Karpas-422 (cell line): ENCODE measurements around the gene MAMDC4. TPM values are rescaled to one million over a fixed set of nuclear protein-coding genes. Genes with fewer than 3 reads are reported as not detected.
"Not testable (repeated sequence)": the region's sequence is repeated elsewhere in the genome, so short reads cannot be mapped to it uniquely, and the experiment has no call there.

Experiments used
- DNase-seq: peaks from one replicate; pipeline ENCODE4 v3.0.0-alpha.2; 2015
- H2AFZ ChIP-seq: fragments of 200-600 bp; sonication (generic); 2 replicates; pipeline ENCODE4 v1.6.1; 2014; ENCODE audit warnings: antibody characterized with exemption, low read length, mixed read lengths
- H3K27ac ChIP-seq: fragments of 200-600 bp; sonication (generic); 2 replicates; pipeline ENCODE4 v1.5.1; 2014; ENCODE audit warnings: mild to moderate bottlenecking, low read length, moderate library complexity
- H3K27me3 ChIP-seq: fragments of 200-600 bp; sonication (generic); 2 replicates; pipeline ENCODE4 v1.6.1; 2014; ENCODE audit warnings: low read length, mixed read lengths
- H3K36me3 ChIP-seq: fragments of 200-600 bp; sonication (generic); 2 replicates; pipeline ENCODE4 v1.6.1; 2014; ENCODE audit warnings: low read length, mixed read lengths; ENCODE audit not compliant: insufficient read depth
- H3K4me1 ChIP-seq: fragments of 200-600 bp; sonication (generic); 2 replicates; pipeline ENCODE4 v1.6.1; 2014; ENCODE audit warnings: mild to moderate bottlenecking, low read length, mixed read lengths
- H3K4me2 ChIP-seq: fragments of 200-600 bp; sonication (generic); 2 replicates; pipeline ENCODE4 v1.6.1; 2014; ENCODE audit warnings: low read length, low read depth, mild to moderate bottlenecking; ENCODE audit not compliant: poor library complexity, severe bottlenecking
- H3K4me3 ChIP-seq: fragments of 200-600 bp; sonication (generic); 2 replicates; pipeline ENCODE4 v1.5.1; 2014; ENCODE audit warnings: mild to moderate bottlenecking, antibody characterized with exemption, low read length, mixed read lengths
- H3K79me2 ChIP-seq: fragments of 200-600 bp; sonication (generic); 2 replicates; pipeline ENCODE4 v1.6.1; 2014; ENCODE audit warnings: mild to moderate bottlenecking, low read length, mixed read lengths
- H3K9ac ChIP-seq: fragments of 200-600 bp; sonication (generic); 2 replicates; pipeline ENCODE4 v1.6.0; 2014; ENCODE audit warnings: low read length
- H3K9me2 ChIP-seq: fragments of 200-600 bp; sonication (generic), shearing (Covaris generic); replicated peaks from 2 replicates; pipeline ENCODE4 v1.6.0; 2014; ENCODE audit warnings: mild to moderate bottlenecking, low read length, moderate library complexity; ENCODE audit not compliant: insufficient read depth
- H3K9me3 ChIP-seq: fragments of 300-700, 200-600 bp; sonication (generic); 2 replicates; pipeline ENCODE4 v1.6.1; 2014; ENCODE audit warnings: low read length, mixed read lengths
- H4K20me1 ChIP-seq: fragments of 200-600 bp; sonication (generic); 2 replicates; pipeline ENCODE4 v1.6.1; 2014; ENCODE audit warnings: mild to moderate bottlenecking, antibody characterized with exemption, low read length, low read depth; ENCODE audit not compliant: insufficient read depth
- total RNA-seq: library from RNA; depleted of rRNA; stranded (reverse); fragments of >200 nt; shearing (Covaris generic); gene quantifications from 2 replicates; pipeline ENCODE4 v1.2.3, GENCODE V29; 2014; ENCODE audit warnings: low replicate concordance

Gene MAMDC4
- total RNA-seq, 1 experiment from 2014 or later, result 7.9 TPM

DNA sequence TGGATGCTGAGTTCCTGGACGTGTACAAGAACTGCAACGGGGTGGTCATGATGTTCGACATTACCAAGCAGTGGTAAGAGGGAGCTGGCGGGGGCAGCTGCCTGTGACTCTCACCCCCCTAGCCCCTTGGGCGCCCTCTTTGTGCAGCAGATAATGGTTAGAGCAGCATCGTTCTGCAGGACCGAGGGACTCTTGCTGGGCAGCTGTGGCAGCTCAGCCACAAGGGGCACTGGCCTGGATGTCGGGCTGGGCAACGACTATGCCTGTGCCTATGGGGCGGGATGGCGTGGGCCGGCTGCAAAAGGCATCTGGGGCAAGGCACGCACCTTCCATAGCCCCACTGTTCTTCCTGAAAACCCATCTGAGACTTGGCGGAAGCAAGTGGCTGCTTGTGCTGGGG is 22.7 kb upstream of the MAMDC4 start:
- Histone ChIP-seq H3K4me3 (no peak overlapping the region), H4K20me1 (no peaks in the 10 kb centered on the region), H3K27ac (no peak overlapping the region), H3K27me3 (no peaks in the 10 kb centered on the region), H3K36me3 (no peaks in the 10 kb centered on the region), H3K4me2 (no peak overlapping the region), H3K9me3 (no peaks in the 10 kb centered on the region), H3K79me2 (no peaks in the 10 kb centered on the region), H3K4me1 (no peaks in the 10 kb centered on the region), H2AFZ (no peak overlapping the region), H3K9me2 (no peaks in the 10 kb centered on the region), H3K9ac (no peak overlapping the region)
- no peak for DNase-seq

DNA sequence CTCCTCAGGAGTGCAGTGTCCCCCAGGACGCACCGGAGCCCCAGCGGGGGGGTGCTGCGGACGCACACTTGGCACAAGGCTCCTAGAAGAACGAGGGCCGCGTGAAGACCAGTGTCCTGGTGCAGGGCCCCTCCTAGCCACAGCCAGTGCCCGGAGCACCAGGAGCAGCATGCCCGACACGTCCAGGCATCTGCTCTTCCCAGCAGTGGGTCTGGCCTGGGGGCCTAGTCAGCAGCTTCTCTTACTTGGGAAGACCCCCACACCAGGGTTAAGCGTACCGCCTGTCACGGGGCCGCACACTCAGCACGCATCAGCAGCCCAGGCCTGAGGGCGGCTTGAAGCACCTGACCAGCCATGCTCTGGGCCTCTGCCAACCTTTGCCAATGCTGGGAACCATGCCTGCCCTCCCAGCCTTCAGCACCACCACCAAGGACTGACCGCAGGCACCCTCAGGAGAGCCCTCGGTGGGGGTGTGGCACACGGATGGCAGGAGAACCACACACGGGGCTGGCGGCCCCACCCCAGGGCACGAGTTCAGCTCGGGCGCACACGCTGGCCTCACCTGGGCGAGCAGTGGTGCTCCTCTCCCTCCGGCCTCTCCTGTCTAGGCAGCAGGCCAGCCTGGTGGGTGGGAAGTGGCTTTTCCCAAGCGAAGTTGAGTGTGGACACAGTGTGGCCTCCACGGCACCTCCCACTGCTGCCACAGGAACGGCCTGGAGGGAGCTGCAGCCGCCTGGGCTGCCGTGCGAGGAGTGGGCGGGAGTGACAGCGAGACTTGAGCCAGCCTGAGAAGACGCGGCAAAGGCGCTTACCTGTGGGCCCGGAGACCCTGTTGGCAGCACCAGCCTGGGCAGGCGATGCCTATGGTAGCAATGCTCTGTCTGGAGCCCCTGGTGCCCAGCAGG is 21.9 kb upstream of the MAMDC4 start:
- no peaks in the 10 kb centered on the region for H3K27me3 ChIP-seq
- no peak overlapping the region for H3K4me3 ChIP-seq
- no peak overlapping the region for H3K27ac ChIP-seq
- no peaks in the 10 kb centered on the region for H3K36me3 ChIP-seq
- no peak for DNase-seq
- no peak overlapping the region for H3K4me2 ChIP-seq
- no peaks in the 10 kb centered on the region for H3K4me1 ChIP-seq
- no peaks in the 10 kb centered on the region for H3K9me3 ChIP-seq
- H3K9me2 ChIP-seq, result no peaks in the 10 kb centered on the region
- no peak overlapping the region for H2AFZ ChIP-seq
- no peaks in the 10 kb centered on the region for H4K20me1 ChIP-seq
- H3K79me2 ChIP-seq, result no peaks in the 10 kb centered on the region
- no peak overlapping the region for H3K9ac ChIP-seq

DNA sequence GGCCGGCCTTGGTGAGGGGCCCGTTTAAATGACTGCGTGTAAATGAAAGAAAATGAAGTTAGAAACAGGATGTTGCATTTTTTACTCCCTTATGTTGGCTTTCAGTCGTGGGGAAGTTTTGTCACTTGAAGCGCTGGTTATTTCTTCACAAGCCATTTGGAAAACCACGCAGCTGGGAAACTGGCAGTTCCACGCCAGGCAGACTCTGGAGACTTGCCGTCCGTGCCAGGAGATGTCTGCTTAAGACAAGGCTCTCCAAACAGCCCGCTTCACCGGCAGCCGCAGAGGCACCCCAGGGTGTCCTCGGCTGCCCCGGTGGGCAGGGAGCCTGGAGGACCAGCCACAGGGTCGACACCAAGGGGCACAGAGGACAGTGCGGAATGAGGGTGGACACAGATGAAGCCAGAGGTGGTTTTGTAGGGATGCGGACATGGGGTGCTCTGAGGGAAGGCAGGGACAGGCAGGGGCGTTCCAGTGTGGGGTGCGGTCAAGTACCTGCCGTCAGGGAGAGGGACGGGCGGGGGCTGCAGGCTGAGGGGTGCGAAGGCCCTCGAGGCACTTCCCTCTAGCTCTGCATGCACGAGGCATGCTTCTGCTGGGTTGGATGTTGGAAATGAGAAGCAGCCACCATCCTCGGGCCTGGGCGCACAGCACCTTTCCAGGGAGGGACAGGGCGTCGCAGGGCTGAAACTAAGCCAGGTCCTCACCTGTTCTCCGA is 21.0 kb upstream of the MAMDC4 start:
- H3K36me3 ChIP-seq, result no peaks in the 10 kb centered on the region
- no peaks in the 10 kb centered on the region for H4K20me1 ChIP-seq
- H3K79me2 ChIP-seq, result no peaks in the 10 kb centered on the region
- no peaks in the 10 kb centered on the region for H3K4me1 ChIP-seq
- H3K9me2 ChIP-seq, result no peaks in the 10 kb centered on the region
- DNase-seq, result no peak
- no peak overlapping the region for H3K9ac ChIP-seq
- no peaks in the 10 kb centered on the region for H3K9me3 ChIP-seq
- H2AFZ ChIP-seq, result no peak overlapping the region
- H3K27ac ChIP-seq, result no peak overlapping the region
- no peak overlapping the region for H3K4me3 ChIP-seq
- no peaks in the 10 kb centered on the region for H3K27me3 ChIP-seq
- H3K4me2 ChIP-seq, result no peak overlapping the region

DNA sequence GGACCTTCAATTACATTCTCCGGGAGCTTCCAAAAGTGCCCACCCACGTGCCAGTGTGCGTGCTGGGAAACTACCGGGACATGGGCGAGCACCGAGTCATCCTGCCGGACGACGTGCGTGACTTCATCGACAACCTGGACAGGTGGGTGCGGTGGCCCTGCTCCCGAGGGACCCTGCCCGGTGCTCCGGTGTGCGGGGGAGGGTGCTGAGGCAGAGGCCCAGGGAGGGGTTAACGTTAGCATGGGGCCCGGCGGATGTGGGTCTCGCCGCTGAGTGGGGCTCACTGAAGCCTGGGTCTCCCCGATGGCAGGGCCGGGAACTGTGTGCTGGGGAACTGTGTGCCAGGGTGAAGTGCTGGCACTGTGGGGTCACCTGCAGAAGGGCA is 20.4 kb upstream of the MAMDC4 start:
- no peaks in the 10 kb centered on the region for H3K36me3 ChIP-seq

DNA sequence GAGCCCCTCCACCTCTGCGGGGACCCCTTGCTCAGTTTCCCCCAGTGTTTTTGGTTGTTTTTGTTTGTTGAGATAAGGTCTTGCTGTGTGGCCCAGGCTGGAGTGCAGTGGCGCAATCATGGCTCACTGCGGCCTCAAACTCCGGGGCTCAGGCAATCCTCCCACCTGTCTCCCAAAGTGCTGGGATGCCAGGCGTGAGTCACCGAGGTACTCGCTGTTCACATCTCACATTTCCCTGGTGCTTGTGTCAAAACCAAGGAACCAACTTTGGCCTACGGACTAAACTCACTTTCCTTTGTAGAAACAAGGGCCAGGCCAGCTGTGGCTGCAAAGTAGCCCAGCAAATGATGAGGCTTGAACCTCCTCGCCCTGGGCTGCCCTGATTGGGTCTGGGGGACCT is 19.6 kb upstream of the MAMDC4 start:
- no peaks in the 10 kb centered on the region for H3K27me3 ChIP-seq
- DNase-seq, result no peak
- no peaks in the 10 kb centered on the region for H3K9me3 ChIP-seq
- no peaks in the 10 kb centered on the region for H4K20me1 ChIP-seq
- no peak overlapping the region for H2AFZ ChIP-seq
- H3K79me2 ChIP-seq, result no peaks in the 10 kb centered on the region
- no peaks in the 10 kb centered on the region for H3K9me2 ChIP-seq
- no peaks in the 10 kb centered on the region for H3K36me3 ChIP-seq
- no peaks in the 10 kb centered on the region for H3K4me1 ChIP-seq
- H3K4me3 ChIP-seq, result no peak overlapping the region
- no peak overlapping the region for H3K27ac ChIP-seq
- no peak overlapping the region for H3K4me2 ChIP-seq
- H3K9ac ChIP-seq, result no peak overlapping the region

More for the DNA sequence above, 20.4 kb upstream of the MAMDC4 start:
- Histone ChIP-seq H3K27ac (no peak overlapping the region), H3K4me1 (no peaks in the 10 kb centered on the region), H2AFZ (no peak overlapping the region), H3K27me3 (no peaks in the 10 kb centered on the region), H3K4me2 (no peak overlapping the region), H3K9me2 (no peaks in the 10 kb centered on the region), H3K4me3 (no peak overlapping the region), H3K9ac (no peak overlapping the region), H4K20me1 (no peaks in the 10 kb centered on the region), H3K79me2 (no peaks in the 10 kb centered on the region), H3K9me3 (no peaks in the 10 kb centered on the region)
- DNase-seq, result no peak

DNA sequence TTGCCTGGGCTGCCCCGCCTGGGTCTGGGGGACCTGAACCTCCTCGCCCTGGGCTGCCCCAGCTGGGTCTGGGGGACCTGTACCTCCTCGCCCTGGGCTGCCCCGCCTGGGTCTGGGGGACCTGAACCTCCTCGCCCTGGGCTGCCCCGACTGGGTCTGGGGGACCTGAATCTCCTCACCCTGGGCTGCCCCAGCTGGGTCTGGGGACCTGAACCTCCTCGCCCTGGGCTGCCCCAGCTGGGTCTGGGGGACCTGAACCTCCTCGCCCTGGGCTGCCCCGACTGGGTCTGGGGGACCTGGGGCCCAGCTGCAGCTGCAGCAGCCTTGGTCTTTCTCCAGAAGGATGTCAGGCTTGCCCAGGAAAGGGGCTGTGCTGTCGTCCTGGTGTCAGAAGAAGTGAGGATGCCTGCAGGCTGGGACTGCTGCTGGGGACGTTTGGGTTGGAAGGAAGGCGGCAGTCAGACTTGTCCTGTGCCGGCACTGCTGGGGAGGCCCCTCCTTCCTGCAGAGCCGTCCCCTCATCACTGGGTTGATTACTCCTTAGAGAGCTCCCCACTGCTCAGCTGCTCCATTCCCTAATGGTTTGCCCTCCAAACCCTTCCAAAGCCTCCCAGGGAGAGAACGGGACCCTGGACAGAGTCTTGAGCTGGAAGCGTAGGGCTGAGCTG is 18.6 kb upstream of the MAMDC4 start:
- H3K4me3 ChIP-seq, H3K4me2 ChIP-seq, DNase-seq, H3K36me3 ChIP-seq, H3K4me1 ChIP-seq, H4K20me1 ChIP-seq, H3K27ac ChIP-seq, H3K9ac ChIP-seq, H3K27me3 ChIP-seq, H3K9me2 ChIP-seq, H3K79me2 ChIP-seq, H3K9me3 ChIP-seq, H2AFZ ChIP-seq: not testable (repeated sequence)

DNA sequence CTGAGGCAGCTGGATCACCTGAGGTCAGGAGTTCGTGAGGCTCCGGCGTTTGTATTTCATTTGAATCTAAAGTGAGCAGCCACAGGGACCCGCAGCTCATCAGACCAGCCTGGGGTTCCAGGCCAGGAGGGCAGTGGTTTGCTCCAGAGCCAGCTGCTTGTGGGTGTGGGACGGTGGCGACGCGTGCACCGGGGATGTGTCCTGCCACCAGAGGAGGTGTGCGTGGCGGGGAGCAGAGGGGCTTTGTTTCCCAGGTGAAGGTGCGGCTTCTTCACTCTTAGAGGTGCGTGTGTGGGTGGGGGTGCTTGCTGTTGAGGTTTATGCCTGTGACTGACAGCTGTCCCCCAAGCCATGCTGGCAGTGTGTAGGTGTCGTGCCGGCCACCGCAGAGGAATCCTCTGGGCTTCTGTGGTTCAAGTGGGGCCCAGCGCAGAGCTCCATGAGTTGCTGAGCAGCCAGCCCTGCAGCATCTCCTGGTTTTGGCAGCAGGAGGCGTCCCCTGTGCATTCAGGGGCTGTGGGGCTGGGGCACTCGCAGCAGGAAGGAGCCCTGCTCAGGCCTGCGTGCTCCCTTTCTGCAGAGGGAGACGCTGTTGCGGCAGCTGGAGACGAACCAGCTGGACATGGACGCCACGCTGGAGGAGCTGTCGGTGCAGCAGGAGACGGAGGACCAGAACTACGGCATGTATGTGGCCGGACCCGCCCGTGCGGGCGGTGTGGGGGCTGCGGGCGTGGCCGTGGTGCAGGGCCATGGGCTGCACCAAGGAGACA is 16.8 kb upstream of the MAMDC4 start:
- Histone ChIP-seq H4K20me1 (no peaks in the 10 kb centered on the region), H2AFZ (no peak overlapping the region), H3K27ac (no peak overlapping the region), H3K9ac (no peak overlapping the region), H3K27me3 (no peaks in the 10 kb centered on the region), H3K4me3 (no peak overlapping the region), H3K79me2 (no peaks in the 10 kb centered on the region), H3K9me2 (no peaks in the 10 kb centered on the region), H3K36me3 (no peaks in the 10 kb centered on the region), H3K4me1 (no peaks in the 10 kb centered on the region), H3K9me3 (no peaks in the 10 kb centered on the region), H3K4me2 (no peak overlapping the region)
- DNase-seq, result no peak
